HepG2 (cell line): ENCODE data around the gene ZNHIT1. TPM values are rescaled to one million over a fixed set of nuclear protein-coding genes. Genes with fewer than 3 reads are reported as not detected.

Experiments used
- EEA1 ChIP-seq: sonication (generic); formaldehyde crosslinking; IDR thresholded peaks from 2 replicates; pipeline ENCODE4 v1.5.1; 2020; ENCODE audit warnings: mild to moderate bottlenecking, missing genetic modification reagents, borderline replicate concordance
- ETV6 ChIP-seq: sonication (generic); formaldehyde crosslinking; conservative IDR thresholded peaks from 2 replicates; pipeline ENCODE4 v1.4.0; 2020; ENCODE audit warnings: missing genetic modification reagents
- RXRB ChIP-seq: IDR thresholded peaks from 2 replicates; pipeline ENCODE4 v1.6.1; 2016; ENCODE audit warnings: borderline replicate concordance, missing genetic modification reagents, missing compliant biosample characterization
- SRF ChIP-seq: IDR thresholded peaks from 2 replicates; pipeline ENCODE4 v1.6.1; 2011; ENCODE audit warnings: mild to moderate bottlenecking, low read depth, low read length, moderate library complexity
- TEAD2 ChIP-seq: sonication (generic); formaldehyde crosslinking; IDR thresholded peaks from 2 replicates; pipeline ENCODE4 v1.9.0; 2021; ENCODE audit warnings: missing genetic modification reagents
- ZFP1 ChIP-seq: IDR thresholded peaks from 2 replicates; pipeline ENCODE4 v1.6.1; 2016
- ZNF484 ChIP-seq: sonication (generic); formaldehyde crosslinking; IDR thresholded peaks from 2 replicates; pipeline ENCODE4 v1.5.1; 2020; ENCODE audit warnings: mild to moderate bottlenecking, low read depth, missing genetic modification reagents, borderline replicate concordance
- ZNF616 ChIP-seq: sonication (generic); formaldehyde crosslinking; IDR thresholded peaks from 2 replicates; pipeline ENCODE4 v1.5.0; 2020; ENCODE audit warnings: low read depth, mild to moderate bottlenecking, missing genetic modification reagents
- polyA plus RNA-seq, 8 experiments: library from polyadenylated mRNA; depleted of rRNA in 3 of 8; stranded (reverse) in 7 of 8; unstranded in 1 of 8; fragments of >200 nt; fragmentation: Illumina TruSeq in 4 of 8; extraction: Trizol in 4 of 8; gene quantifications; 2 replicates each; pipeline versions ENCODE4 v1.2.1 to v1.2.3, GENCODE V29; 2011 to 2016; ENCODE audit warnings: low read depth in 4 of 8, missing spikeins in 1 of 8, mixed read lengths in 1 of 8; ENCODE audit not compliant: insufficient read depth in 1 of 8
- total RNA-seq, 5 experiments: library from RNA; depleted of rRNA; stranded (reverse); fragments of >200 nt; fragmentation: Illumina TruSeq; extraction: Trizol; gene quantifications; 2 replicates each; pipeline ENCODE4 v1.2.3, GENCODE V29; 2016; ENCODE audit warnings: low read depth in 1 of 5
- TF ChIP-seq, protein P1 (sequence below): sonication (generic); formaldehyde crosslinking; IDR thresholded peaks from 2 replicates; pipeline ENCODE4 v1.9.0; 2021; ENCODE audit warnings: mild to moderate bottlenecking, missing genetic modification reagents
- TF ChIP-seq, protein P2 (sequence below): sonication (generic); formaldehyde crosslinking; conservative IDR thresholded peaks from 2 replicates; pipeline ENCODE4 v1.8.0; 2022; ENCODE audit warnings: low read depth, missing genetic modification reagents
- TF ChIP-seq, protein P3 (sequence below): sonication (generic); formaldehyde crosslinking; IDR thresholded peaks from 2 replicates; pipeline ENCODE4 v1.8.0; 2022; ENCODE audit warnings: mild to moderate bottlenecking, missing genetic modification reagents, moderate library complexity
- TF ChIP-seq, protein P4 (sequence below): sonication (generic); formaldehyde crosslinking; IDR thresholded peaks from 2 replicates; pipeline ENCODE4 v1.4.0; 2020; ENCODE audit warnings: missing genetic modification reagents, mild to moderate bottlenecking, borderline replicate concordance
- TF ChIP-seq, protein P5 (sequence below): sonication (generic); formaldehyde crosslinking; IDR thresholded peaks from 2 replicates; pipeline ENCODE4 v1.4.0; 2020; ENCODE audit warnings: missing genetic modification reagents

Gene ZNHIT1
- total and polyA plus RNA-seq, 2 of the 13 experiments (the other 11 are each of a cell fraction or from before 2014, with no cell fraction given), result 32.5 to 64.5 TPM

DNA sequence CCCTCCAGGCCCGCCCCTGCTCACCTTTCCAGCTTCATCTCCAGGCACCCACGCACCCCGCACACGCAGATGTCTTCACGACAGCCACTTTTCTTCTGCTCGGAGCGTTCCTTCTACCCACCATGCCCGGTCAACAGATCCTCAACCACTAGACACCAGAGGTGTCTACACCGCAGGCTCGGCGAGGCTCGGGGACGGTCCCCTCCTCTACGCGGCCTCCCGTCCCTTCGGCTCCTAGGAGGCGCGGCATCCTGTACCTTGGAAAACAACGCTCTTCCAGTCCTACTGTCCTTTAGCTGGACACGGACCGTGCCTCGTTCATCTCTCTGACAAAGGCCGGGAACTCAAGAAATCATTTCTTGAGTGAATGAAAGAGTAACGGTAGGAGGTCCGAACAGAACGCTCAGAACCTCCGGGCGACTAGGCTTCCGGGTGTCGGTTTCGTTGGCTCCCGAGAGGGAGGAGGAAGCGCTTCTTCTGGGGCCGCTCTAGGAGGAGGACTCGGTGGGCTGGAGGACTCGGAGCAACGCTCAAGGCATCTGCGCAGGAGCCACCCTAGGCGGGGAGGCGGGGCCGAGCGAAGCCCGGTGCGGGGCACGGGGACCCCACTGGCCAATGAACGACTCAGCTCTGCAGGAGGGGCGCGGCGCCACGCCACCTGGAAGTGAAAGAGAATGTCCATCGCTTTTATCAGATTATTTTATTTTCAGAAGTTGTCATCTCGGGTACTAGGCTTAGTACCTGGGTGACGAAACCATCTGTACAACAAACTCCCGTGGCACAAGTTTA, 34.1 kb downstream of the ZNHIT1 start (continued):
- TF ChIP-seq, protein P1, sequence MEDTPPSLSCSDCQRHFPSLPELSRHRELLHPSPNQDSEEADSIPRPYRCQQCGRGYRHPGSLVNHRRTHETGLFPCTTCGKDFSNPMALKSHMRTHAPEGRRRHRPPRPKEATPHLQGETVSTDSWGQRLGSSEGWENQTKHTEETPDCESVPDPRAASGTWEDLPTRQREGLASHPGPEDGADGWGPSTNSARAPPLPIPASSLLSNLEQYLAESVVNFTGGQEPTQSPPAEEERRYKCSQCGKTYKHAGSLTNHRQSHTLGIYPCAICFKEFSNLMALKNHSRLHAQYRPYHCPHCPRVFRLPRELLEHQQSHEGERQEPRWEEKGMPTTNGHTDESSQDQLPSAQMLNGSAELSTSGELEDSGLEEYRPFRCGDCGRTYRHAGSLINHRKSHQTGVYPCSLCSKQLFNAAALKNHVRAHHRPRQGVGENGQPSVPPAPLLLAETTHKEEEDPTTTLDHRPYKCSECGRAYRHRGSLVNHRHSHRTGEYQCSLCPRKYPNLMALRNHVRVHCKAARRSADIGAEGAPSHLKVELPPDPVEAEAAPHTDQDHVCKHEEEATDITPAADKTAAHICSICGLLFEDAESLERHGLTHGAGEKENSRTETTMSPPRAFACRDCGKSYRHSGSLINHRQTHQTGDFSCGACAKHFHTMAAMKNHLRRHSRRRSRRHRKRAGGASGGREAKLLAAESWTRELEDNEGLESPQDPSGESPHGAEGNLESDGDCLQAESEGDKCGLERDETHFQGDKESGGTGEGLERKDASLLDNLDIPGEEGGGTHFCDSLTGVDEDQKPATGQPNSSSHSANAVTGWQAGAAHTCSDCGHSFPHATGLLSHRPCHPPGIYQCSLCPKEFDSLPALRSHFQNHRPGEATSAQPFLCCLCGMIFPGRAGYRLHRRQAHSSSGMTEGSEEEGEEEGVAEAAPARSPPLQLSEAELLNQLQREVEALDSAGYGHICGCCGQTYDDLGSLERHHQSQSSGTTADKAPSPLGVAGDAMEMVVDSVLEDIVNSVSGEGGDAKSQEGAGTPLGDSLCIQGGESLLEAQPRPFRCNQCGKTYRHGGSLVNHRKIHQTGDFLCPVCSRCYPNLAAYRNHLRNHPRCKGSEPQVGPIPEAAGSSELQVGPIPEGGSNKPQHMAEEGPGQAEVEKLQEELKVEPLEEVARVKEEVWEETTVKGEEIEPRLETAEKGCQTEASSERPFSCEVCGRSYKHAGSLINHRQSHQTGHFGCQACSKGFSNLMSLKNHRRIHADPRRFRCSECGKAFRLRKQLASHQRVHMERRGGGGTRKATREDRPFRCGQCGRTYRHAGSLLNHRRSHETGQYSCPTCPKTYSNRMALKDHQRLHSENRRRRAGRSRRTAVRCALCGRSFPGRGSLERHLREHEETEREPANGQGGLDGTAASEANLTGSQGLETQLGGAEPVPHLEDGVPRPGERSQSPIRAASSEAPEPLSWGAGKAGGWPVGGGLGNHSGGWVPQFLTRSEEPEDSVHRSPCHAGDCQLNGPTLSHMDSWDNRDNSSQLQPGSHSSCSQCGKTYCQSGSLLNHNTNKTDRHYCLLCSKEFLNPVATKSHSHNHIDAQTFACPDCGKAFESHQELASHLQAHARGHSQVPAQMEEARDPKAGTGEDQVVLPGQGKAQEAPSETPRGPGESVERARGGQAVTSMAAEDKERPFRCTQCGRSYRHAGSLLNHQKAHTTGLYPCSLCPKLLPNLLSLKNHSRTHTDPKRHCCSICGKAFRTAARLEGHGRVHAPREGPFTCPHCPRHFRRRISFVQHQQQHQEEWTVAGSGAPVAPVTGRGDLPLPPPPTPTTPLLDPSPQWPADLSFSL (CRISPR knock-in tag), result no peak
- TF ChIP-seq RXRB (CRISPR knock-in tag) (peak; percentile 33; the same call in 1 of the 2 replicates), ZNF484 (CRISPR knock-in tag) (no peak), EEA1 (CRISPR knock-in tag) (no peak), ETV6 (CRISPR knock-in tag) (no peak), SRF (no peak), ZFP1 (CRISPR knock-in tag) (0 out of 2 replicates have a peak, but pooled peaks have one; percentile 63), ZNF616 (CRISPR knock-in tag) (no peak), TEAD2 (CRISPR knock-in tag) (no peak)
- TF ChIP-seq, protein P2, sequence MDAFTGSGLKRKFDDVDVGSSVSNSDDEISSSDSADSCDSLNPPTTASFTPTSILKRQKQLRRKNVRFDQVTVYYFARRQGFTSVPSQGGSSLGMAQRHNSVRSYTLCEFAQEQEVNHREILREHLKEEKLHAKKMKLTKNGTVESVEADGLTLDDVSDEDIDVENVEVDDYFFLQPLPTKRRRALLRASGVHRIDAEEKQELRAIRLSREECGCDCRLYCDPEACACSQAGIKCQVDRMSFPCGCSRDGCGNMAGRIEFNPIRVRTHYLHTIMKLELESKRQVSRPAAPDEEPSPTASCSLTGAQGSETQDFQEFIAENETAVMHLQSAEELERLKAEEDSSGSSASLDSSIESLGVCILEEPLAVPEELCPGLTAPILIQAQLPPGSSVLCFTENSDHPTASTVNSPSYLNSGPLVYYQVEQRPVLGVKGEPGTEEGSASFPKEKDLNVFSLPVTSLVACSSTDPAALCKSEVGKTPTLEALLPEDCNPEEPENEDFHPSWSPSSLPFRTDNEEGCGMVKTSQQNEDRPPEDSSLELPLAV (CRISPR knock-in tag), result no peak
- TF ChIP-seq, protein P3, sequence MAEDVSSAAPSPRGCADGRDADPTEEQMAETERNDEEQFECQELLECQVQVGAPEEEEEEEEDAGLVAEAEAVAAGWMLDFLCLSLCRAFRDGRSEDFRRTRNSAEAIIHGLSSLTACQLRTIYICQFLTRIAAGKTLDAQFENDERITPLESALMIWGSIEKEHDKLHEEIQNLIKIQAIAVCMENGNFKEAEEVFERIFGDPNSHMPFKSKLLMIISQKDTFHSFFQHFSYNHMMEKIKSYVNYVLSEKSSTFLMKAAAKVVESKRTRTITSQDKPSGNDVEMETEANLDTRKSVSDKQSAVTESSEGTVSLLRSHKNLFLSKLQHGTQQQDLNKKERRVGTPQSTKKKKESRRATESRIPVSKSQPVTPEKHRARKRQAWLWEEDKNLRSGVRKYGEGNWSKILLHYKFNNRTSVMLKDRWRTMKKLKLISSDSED (CRISPR knock-in tag), result no peak
- TF ChIP-seq, protein P4, sequence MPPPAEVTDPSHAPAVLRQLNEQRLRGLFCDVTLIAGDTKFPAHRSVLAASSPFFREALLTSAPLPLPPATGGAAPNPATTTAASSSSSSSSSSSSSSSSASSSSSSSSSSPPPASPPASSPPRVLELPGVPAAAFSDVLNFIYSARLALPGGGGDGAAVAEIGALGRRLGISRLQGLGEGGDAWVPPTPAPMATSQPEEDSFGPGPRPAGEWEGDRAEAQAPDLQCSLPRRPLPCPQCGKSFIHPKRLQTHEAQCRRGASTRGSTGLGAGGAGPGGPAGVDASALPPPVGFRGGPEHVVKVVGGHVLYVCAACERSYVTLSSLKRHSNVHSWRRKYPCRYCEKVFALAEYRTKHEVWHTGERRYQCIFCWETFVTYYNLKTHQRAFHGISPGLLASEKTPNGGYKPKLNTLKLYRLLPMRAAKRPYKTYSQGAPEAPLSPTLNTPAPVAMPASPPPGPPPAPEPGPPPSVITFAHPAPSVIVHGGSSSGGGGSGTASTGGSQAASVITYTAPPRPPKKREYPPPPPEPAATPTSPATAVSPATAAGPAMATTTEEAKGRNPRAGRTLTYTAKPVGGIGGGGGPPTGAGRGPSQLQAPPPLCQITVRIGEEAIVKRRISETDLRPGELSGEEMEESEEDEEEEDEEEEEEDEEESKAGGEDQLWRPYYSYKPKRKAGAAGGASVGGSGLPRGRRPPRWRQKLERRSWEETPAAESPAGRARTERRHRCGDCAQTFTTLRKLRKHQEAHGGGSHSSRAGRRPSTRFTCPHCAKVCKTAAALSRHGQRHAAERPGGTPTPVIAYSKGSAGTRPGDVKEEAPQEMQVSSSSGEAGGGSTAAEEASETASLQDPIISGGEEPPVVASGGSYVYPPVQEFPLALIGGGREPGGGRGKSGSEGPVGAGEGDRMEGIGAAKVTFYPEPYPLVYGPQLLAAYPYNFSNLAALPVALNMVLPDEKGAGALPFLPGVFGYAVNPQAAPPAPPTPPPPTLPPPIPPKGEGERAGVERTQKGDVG (CRISPR knock-in tag), result no peak
- TF ChIP-seq, protein P5, sequence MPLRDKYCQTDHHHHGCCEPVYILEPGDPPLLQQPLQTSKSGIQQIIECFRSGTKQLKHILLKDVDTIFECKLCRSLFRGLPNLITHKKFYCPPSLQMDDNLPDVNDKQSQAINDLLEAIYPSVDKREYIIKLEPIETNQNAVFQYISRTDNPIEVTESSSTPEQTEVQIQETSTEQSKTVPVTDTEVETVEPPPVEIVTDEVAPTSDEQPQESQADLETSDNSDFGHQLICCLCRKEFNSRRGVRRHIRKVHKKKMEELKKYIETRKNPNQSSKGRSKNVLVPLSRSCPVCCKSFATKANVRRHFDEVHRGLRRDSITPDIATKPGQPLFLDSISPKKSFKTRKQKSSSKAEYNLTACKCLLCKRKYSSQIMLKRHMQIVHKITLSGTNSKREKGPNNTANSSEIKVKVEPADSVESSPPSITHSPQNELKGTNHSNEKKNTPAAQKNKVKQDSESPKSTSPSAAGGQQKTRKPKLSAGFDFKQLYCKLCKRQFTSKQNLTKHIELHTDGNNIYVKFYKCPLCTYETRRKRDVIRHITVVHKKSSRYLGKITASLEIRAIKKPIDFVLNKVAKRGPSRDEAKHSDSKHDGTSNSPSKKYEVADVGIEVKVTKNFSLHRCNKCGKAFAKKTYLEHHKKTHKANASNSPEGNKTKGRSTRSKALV (CRISPR knock-in tag), result no peak
